ENCODE data around the gene HMCN2.
"Not testable (repeated sequence)": the region's sequence is repeated elsewhere in the genome, so short reads cannot be mapped to it uniquely, and the experiment has no call there.

The HMCN2 gene

GRCh38 chr9:130426883-130427282 lies 161.3 kb downstream of the HMCN2 start:
- in situ Hi-C loops (cut with MboI; ENCODE audit: low sequenced_read_pairs): no loop called here

- in situ Hi-C loops (cut with MboI; ENCODE audit: low sequenced_read_pairs): no loop called here
Measured at GRCh38 chr9:130427326-130427725, 161.8 kb downstream of the HMCN2 start.

- in situ Hi-C loops (cut with MboI; ENCODE audit: low sequenced_read_pairs): no loop called here
Measured at GRCh38 chr9:130428086-130428665, 162.6 kb downstream of the HMCN2 start.

- in situ Hi-C loops (cut with MboI; ENCODE audit: low sequenced_read_pairs): no loop called here
Measured at GRCh38 chr9:130429381-130429780, 163.8 kb downstream of the HMCN2 start.

- in situ Hi-C loops (cut with MboI; ENCODE audit: low sequenced_read_pairs): no loop called here
Measured at GRCh38 chr9:130429831-130430230, 164.3 kb downstream of the HMCN2 start.

GRCh38 chr9:130430232-130430631 lies 164.7 kb downstream of the HMCN2 start:
- in situ Hi-C loops (cut with MboI; ENCODE audit: low sequenced_read_pairs): no loop called here

- in situ Hi-C loops (cut with MboI; ENCODE audit: low sequenced_read_pairs): no loop called here
Measured at GRCh38 chr9:130430734-130431535, 165.4 kb downstream of the HMCN2 start.

GRCh38 chr9:130431536-130432303 lies 166.2 kb downstream of the HMCN2 start:
- in situ Hi-C loops (cut with MboI; ENCODE audit: low sequenced_read_pairs): no loop called here

- in situ Hi-C loops (cut with MboI; ENCODE audit: low sequenced_read_pairs): no loop called here
Measured at GRCh38 chr9:130432362-130432761, 166.8 kb downstream of the HMCN2 start.

GRCh38 chr9:130432796-130433167 lies 167.2 kb downstream of the HMCN2 start:
- in situ Hi-C loops (cut with MboI; ENCODE audit: low sequenced_read_pairs): no loop called here

- in situ Hi-C loops (cut with MboI; ENCODE audit: low sequenced_read_pairs): no loop called here
Measured at GRCh38 chr9:130433168-130433946, 167.8 kb downstream of the HMCN2 start.

- in situ Hi-C loops (cut with MboI; ENCODE audit: low sequenced_read_pairs): no loop called here
Measured at GRCh38 chr9:130433947-130434262, 168.3 kb downstream of the HMCN2 start.

GRCh38 chr9:130434656-130435055 lies 169.1 kb downstream of the HMCN2 start:
- in situ Hi-C loops (cut with MboI; ENCODE audit: low sequenced_read_pairs): not testable (repeated sequence)

GRCh38 chr9:130437011-130437789 lies 171.6 kb downstream of the HMCN2 start:
- in situ Hi-C loops (cut with MboI; ENCODE audit: low sequenced_read_pairs): no loop called here

- in situ Hi-C loops (cut with MboI; ENCODE audit: low sequenced_read_pairs): no loop called here
Measured at GRCh38 chr9:130438382-130438981, 172.9 kb downstream of the HMCN2 start.

- in situ Hi-C loops (cut with MboI; ENCODE audit: low sequenced_read_pairs): no loop called here
Measured at GRCh38 chr9:130441031-130441430, 175.5 kb downstream of the HMCN2 start.

- in situ Hi-C loops (cut with MboI; ENCODE audit: low sequenced_read_pairs): no loop called here
Measured at GRCh38 chr9:130442746-130443455, 177.3 kb downstream of the HMCN2 start.

GRCh38 chr9:130443456-130443801 lies 177.9 kb downstream of the HMCN2 start:
- in situ Hi-C loops (cut with MboI; ENCODE audit: low sequenced_read_pairs): no loop called here

- in situ Hi-C loops (cut with MboI; ENCODE audit: low sequenced_read_pairs): no loop called here
Measured at GRCh38 chr9:130443840-130444492, 178.4 kb downstream of the HMCN2 start.
